Neutrophil (primary cell): ENCODE data around the gene UBE2L6.

Experiments used
- H3K27ac ChIP-seq: fragments of 200-600 bp; sonication (generic); 2 replicates; pipeline ENCODE4 v1.5.1; 2016; ENCODE audit warnings: mild to moderate bottlenecking, moderate library complexity
- H3K27me3 ChIP-seq: fragments of 200-600 bp; sonication (generic); 2 replicates; pipeline ENCODE4 v1.6.0; 2016; ENCODE audit warnings: mild to moderate bottlenecking
- H3K36me3 ChIP-seq: fragments of 200-600 bp; sonication (generic); 2 replicates; pipeline ENCODE4 v1.5.1; 2017
- H3K4me1 ChIP-seq, 2 experiments: fragments of 200-600 bp in 1 of 2; sonication (generic) in 1 of 2; 1 replicate in 1 of 2; 2 replicates in 1 of 2; pipeline versions ENCODE4 v1.5.1 to v1.6.1; 2013 to 2016; ENCODE audit warnings: low read depth in 1 of 2, low read length in 1 of 2, mild to moderate bottlenecking in 1 of 2, moderate library complexity in 1 of 2; ENCODE audit not compliant: control insufficient read depth in 1 of 2, insufficient read depth in 1 of 2
- H3K4me3 ChIP-seq, 2 experiments: fragments of 200-600 bp in 1 of 2; sonication (generic) in 1 of 2; 1 replicate in 1 of 2; 2 replicates in 1 of 2; pipeline ENCODE4 v1.5.1; 2013 to 2016; ENCODE audit warnings: low read depth in 1 of 2, low read length in 1 of 2, mild to moderate bottlenecking in 1 of 2, moderate library complexity in 1 of 2
- H3K9me3 ChIP-seq: fragments of 200-600 bp; sonication (generic); 2 replicates; pipeline ENCODE4 v1.5.1; 2016
- TF ChIP-seq, protein P1 (sequence below): fragments of 200-600 bp; sonication (generic); IDR thresholded peaks from 2 replicates; pipeline ENCODE4 v1.5.1; 2016; ENCODE audit warnings: antibody characterized with exemption

Gene UBE2L6

DNA sequence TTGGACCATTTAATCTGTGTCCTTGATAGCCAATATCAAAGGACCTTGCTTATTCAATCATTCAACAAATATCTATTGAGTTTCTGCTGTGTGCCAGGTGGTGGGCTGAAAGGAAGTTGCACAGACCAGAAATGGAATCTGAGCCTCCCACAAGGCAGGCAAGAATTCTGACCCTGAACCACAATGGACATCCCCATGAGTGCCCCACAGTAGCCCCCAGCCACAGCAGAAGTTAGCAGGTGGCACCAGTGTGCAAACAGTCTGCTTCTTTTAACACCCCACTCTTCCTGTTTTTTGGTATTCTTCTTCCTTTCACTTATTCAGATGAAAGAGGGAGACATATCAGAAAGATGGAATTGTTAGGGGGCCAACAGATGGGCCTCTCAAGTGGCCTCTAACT lies 17.8 kb upstream of the UBE2L6 start:
- Histone ChIP-seq H3K4me1 (no peaks in the 10 kb centered on the region), H3K4me3 (no peak overlapping the region), H3K9me3 (no peaks in the 10 kb centered on the region), H3K36me3 (no peaks in the 10 kb centered on the region), H3K27me3 (no peaks in the 10 kb centered on the region), H3K27ac (no peak overlapping the region)
- TF ChIP-seq, protein P1, sequence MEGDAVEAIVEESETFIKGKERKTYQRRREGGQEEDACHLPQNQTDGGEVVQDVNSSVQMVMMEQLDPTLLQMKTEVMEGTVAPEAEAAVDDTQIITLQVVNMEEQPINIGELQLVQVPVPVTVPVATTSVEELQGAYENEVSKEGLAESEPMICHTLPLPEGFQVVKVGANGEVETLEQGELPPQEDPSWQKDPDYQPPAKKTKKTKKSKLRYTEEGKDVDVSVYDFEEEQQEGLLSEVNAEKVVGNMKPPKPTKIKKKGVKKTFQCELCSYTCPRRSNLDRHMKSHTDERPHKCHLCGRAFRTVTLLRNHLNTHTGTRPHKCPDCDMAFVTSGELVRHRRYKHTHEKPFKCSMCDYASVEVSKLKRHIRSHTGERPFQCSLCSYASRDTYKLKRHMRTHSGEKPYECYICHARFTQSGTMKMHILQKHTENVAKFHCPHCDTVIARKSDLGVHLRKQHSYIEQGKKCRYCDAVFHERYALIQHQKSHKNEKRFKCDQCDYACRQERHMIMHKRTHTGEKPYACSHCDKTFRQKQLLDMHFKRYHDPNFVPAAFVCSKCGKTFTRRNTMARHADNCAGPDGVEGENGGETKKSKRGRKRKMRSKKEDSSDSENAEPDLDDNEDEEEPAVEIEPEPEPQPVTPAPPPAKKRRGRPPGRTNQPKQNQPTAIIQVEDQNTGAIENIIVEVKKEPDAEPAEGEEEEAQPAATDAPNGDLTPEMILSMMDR, result no peak

DNA sequence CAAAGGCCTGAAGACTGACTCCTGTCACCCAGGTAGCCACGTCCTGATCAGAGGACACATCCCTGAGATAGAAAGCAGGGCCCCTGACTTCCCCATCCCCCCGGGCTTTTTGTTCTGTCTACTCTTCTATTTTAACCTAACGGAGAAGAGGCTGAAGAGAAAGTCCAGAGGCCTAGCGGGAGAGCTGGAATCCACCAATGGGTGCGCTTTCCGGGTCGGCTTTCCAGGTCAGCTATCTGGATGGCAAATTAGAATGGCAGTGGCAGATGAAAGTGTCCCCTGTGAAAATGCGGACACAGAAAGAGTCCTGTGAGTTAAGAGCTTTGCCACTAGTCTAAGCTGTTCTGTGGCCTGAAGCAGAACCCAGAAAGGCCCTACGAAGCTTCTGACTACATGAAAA lies 16.9 kb upstream of the UBE2L6 start:
- no peak overlapping the region for H3K27ac ChIP-seq
- TF ChIP-seq, protein P1, result no peak
- H3K9me3 ChIP-seq, result no peaks in the 10 kb centered on the region
- no peaks in the 10 kb centered on the region for H3K4me1 ChIP-seq
- no peak overlapping the region for H3K4me3 ChIP-seq
- no peaks in the 10 kb centered on the region for H3K36me3 ChIP-seq
- H3K27me3 ChIP-seq, result no peaks in the 10 kb centered on the region

DNA sequence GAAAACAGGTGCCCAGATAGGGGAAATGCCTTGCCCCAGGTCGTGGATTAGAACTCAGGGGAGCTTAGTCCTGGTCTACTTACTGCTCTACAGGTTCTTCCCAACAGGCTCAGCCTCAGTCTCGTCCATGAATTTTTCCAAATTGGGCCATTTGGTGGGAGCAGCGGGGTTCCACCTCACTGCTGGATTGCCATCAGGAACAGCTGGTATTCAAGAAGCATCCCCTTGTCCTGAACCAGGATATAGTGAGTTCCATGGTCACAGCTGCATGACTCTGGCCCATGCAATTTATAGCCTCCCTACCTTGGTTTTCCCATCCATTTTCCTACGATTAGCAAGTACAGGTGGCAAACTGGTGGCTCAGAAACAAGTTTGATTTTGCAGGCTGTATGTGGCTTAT lies 6.6 kb upstream of the UBE2L6 start:
- Histone ChIP-seq H3K9me3 (no peaks in the 10 kb centered on the region), H3K4me3 (no peak overlapping the region), H3K27ac (no peak overlapping the region), H3K27me3 (peaks cover 2% of the 10 kb centered on the region), H3K36me3 (no peaks in the 10 kb centered on the region), H3K4me1 (peaks cover 7 to 8% of the 10 kb centered on the region in 2 experiments)
- TF ChIP-seq, protein P1, result no peak

DNA sequence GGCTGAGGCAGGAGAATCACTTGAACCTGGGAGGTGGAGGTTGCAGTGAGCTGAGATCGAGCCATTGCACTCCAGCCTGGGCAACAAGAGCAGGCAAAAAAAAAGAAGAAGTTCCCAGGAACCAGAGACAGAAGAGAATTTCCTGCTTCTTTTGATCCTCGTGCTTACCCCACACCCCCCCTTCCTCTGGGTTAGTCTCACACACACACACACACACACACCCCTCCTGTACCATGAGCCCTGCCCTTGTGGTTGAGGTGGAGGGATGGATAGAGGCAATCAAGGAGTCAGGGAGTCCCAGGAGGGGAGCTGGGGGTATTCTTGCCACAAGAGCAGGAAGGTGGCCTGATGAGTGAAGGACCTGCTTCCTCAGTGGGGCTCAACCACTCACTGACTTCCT lies 4.1 kb upstream of the UBE2L6 start:
- Histone ChIP-seq H3K36me3 (no peaks in the 10 kb centered on the region), H3K27me3 (peaks cover 2% of the 10 kb centered on the region), H3K27ac (peak overlapping the region; percentile 43), H3K4me3 (no peak overlapping the region), H3K9me3 (no peaks in the 10 kb centered on the region), H3K4me1 (peaks cover 18 to 19% of the 10 kb centered on the region in 2 experiments)
- TF ChIP-seq, protein P1, result no peak

DNA sequence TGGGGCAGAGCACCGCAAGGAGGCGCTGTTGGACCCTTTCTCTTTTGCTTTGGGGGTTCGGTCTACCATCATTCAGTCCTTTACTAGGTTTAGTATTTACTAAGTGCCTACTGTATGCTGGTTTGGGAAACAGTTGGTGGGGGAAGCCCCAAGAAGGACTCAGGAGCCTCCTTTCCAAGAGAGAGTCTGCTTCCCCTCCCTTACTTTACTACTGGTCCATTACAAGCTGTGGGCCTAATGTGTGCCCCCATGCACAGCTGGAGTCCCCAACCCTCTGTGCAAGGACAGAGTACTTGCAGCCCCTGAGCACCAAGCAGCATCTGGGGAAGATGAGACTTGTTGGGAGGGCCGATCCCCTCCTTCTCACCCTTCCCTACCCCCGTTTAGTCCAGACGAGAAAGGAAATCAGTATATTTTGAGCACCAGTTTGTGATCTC lies 876 bp upstream of the UBE2L6 start:
- peak overlapping the region; percentile 88 for H3K27ac ChIP-seq
- peaks cover 32% of the 10 kb centered on the region in 2 experiments for H3K4me1 ChIP-seq
- no peaks in the 10 kb centered on the region for H3K36me3 ChIP-seq
- TF ChIP-seq, protein P1, result peak; percentile 82
- H3K9me3 ChIP-seq, result no peaks in the 10 kb centered on the region
- H3K27me3 ChIP-seq, result no peaks in the 10 kb centered on the region
- H3K4me3 ChIP-seq, result peak overlapping the region; percentile 86 to 96
